Hematopoietic multipotent progenitor cell (in vitro differentiated cells): ENCODE measurements around the gene RPL26. TPM values are rescaled to one million over a fixed set of nuclear protein-coding genes. Genes with fewer than 3 reads are reported as not detected.

Experiments
- DNase-seq, 3 donors: peaks; one replicate each; pipeline ENCODE4 v3.0.0-alpha.2; 2011 to 2015; ENCODE audit warnings: low read depth in 2 of 3, low spot score in 2 of 3
- small RNA-seq: library from RNA; depleted of rRNA; stranded (forward); fragments of <200 nt; gene quantifications from one replicate; pipeline ENCODE3, GENCODE V24; 2012
- total RNA-seq: library from RNA; depleted of rRNA; stranded (reverse); fragments of >200 nt; gene quantifications from one replicate; pipeline ENCODE4 v1.2.3, GENCODE V29; 2012

RPL26 gene
- total RNA-seq, 1 donor: 3,187 TPM

DNA sequence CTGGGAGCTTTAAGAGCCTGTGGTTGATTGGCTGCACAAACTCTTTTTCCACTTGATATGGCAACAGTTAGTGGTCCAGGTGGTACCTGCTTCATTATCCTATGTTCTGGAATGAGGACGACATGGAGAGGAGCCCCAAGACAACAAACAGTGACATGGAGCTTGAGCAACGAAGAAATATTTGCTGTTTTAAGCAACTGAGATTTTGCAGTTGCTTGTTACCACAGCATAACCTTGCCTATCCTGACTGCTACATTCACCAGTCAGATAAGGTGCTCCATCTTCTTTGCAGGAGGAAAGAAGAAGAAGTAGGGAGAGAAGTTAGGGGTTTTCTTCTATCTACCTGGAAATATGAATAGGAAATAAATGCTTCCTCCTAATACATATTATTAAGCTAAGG, 50.9 kb downstream of the RPL26 start:
- DNase-seq: no peak

Small RNAs within 50 kb of the gene (small RNA-seq; reads per million reads assigned to genes)
- not detected for gene RF00265

Other genes with a start within 250 kb of the RPL26 start
- 141 TPM for gene PER1, start 230.8 kb downstream of the RPL26 start, total RNA-seq
- gene VAMP2, start 220.2 kb downstream of the RPL26 start, total RNA-seq: 18.6 TPM
- gene TMEM107, start 206.8 kb downstream of the RPL26 start, total RNA-seq: 251 TPM
- gene BORCS6, start 193.0 kb downstream of the RPL26 start, total RNA-seq: 27.7 TPM
- 6.2 TPM for gene AURKB, start 172.6 kb downstream of the RPL26 start, total RNA-seq
- gene CTC1, start 135.1 kb downstream of the RPL26 start, total RNA-seq: 32.6 TPM
- gene PFAS, start 133.9 kb downstream of the RPL26 start, total RNA-seq: 57.4 TPM
- gene RANGRF, start 94.5 kb downstream of the RPL26 start, total RNA-seq: 18.9 TPM
- 2.4 TPM for gene SLC25A35, start 87.8 kb downstream of the RPL26 start, total RNA-seq
- gene ARHGEF15, start 73.0 kb downstream of the RPL26 start, total RNA-seq: under 0.01 TPM
- gene ODF4, start 43.4 kb downstream of the RPL26 start, total RNA-seq: not detected
- 0.27 TPM for gene RNF222, start 14.6 kb upstream of the RPL26 start, total RNA-seq
- 58.7 TPM for gene NDEL1, start 52.7 kb upstream of the RPL26 start, total RNA-seq
- gene MYH10, start 247.5 kb upstream of the RPL26 start, total RNA-seq: 38.8 TPM